Tibial nerve (tissue), 3 donors: Measurements from ENCODE around the gene UBN2.

Source experiments
- POLR2A ChIP-seq, 2 donors: fragments of 450-650 bp; IDR thresholded peaks; one replicate each; pipeline ENCODE4 v1.6.1; 2017; ENCODE audit warnings: antibody characterized with exemption in 2 of 2, mild to moderate bottlenecking in 2 of 2, moderate library complexity in 2 of 2
- TF ChIP-seq, protein P1 (sequence below), 5 experiments: fragments of 200-600 bp in 3 of 5; fragments of 450-650 bp in 2 of 5; sonication (generic) in 3 of 5; IDR thresholded peaks; one replicate each; pipeline ENCODE4 v1.5.1; 2016 to 2019; ENCODE audit warnings: antibody characterized with exemption in 5 of 5, mild to moderate bottlenecking in 3 of 5, moderate library complexity in 2 of 5

DNA sequence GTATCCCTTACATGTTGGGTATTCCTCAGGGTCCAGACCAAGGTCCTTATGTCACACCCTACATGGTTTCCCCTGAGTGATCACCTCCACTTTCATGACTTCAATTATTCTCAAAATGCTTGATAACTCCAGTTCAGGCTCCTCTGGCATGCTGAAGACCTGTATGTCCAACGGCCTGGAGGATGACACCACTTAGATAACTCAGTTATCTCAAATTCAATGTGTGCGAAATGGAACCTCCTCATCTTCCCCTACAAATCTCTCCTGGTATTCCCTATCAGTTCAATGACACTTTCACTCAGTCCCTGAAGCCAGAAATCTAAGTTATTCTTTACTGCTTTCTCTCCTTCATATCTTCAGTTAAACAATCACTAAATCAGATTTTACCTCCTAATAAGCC is 120.0 kb downstream of the UBN2 start:
- TF ChIP-seq, protein P1, sequence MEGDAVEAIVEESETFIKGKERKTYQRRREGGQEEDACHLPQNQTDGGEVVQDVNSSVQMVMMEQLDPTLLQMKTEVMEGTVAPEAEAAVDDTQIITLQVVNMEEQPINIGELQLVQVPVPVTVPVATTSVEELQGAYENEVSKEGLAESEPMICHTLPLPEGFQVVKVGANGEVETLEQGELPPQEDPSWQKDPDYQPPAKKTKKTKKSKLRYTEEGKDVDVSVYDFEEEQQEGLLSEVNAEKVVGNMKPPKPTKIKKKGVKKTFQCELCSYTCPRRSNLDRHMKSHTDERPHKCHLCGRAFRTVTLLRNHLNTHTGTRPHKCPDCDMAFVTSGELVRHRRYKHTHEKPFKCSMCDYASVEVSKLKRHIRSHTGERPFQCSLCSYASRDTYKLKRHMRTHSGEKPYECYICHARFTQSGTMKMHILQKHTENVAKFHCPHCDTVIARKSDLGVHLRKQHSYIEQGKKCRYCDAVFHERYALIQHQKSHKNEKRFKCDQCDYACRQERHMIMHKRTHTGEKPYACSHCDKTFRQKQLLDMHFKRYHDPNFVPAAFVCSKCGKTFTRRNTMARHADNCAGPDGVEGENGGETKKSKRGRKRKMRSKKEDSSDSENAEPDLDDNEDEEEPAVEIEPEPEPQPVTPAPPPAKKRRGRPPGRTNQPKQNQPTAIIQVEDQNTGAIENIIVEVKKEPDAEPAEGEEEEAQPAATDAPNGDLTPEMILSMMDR (IDR thresholded peaks at IDR 0.05) = no peak
- no peak for TF ChIP-seq POLR2A (IDR thresholded peaks at IDR 0.05)
